NCI-H1436 (cell line): Measurements from ENCODE around the gene BTG1.
A peak's percentile ranks its signal among the peaks of the same experiment; 100 is the strongest.

Experiments used
- DNase-seq: peaks from one replicate; lab custom pipeline; 2025; lab: John Stamatoyannopoulos, UW

BTG1 gene

GRCh38 chr12:92133795-92134637 lies 11.6 kb downstream of the BTG1 start:
- no peak for DNase-seq

- DNase-seq: no peak
These were observed 12.5 kb downstream of the BTG1 start for GRCh38 chr12:92133171-92133570.

GRCh38 chr12:92132288-92132687 lies 13.4 kb downstream of the BTG1 start:
- no peak for DNase-seq

- DNase-seq: no peak
These were observed 14.6 kb downstream of the BTG1 start for GRCh38 chr12:92130999-92131398.

- no peak for DNase-seq
These were observed 16.0 kb downstream of the BTG1 start for GRCh38 chr12:92129609-92130008.

GRCh38 chr12:92128612-92129011 lies 17.0 kb downstream of the BTG1 start:
- no peak for DNase-seq

- no peak for DNase-seq
These were observed 21.0 kb downstream of the BTG1 start for GRCh38 chr12:92124689-92125029.

- no peak for DNase-seq
These were observed 21.6 kb downstream of the BTG1 start for GRCh38 chr12:92123780-92124688.

- DNase-seq: no peak
These were observed 22.5 kb downstream of the BTG1 start for GRCh38 chr12:92122941-92123779.

GRCh38 chr12:92121826-92122225 lies 23.8 kb downstream of the BTG1 start:
- no peak for DNase-seq

- DNase-seq: no peak
These were observed 26.7 kb downstream of the BTG1 start for GRCh38 chr12:92118826-92119536.

GRCh38 chr12:92114834-92115233 lies 30.8 kb downstream of the BTG1 start:
- DNase-seq: no peak

GRCh38 chr12:92111256-92111655 lies 34.4 kb downstream of the BTG1 start:
- DNase-seq: no peak

- no peak for DNase-seq
These were observed 35.5 kb downstream of the BTG1 start for GRCh38 chr12:92110083-92110640.

GRCh38 chr12:92109613-92110012 lies 36.0 kb downstream of the BTG1 start:
- DNase-seq: no peak

- DNase-seq: no peak
These were observed 37.0 kb downstream of the BTG1 start for GRCh38 chr12:92108651-92109050.

GRCh38 chr12:92107621-92108131 lies 38.0 kb downstream of the BTG1 start:
- peak; percentile 31 for DNase-seq

- DNase-seq: no peak
These were observed 38.6 kb downstream of the BTG1 start for GRCh38 chr12:92107094-92107493.

GRCh38 chr12:92105676-92106075 lies 40.0 kb downstream of the BTG1 start:
- no peak for DNase-seq

- no peak for DNase-seq
These were observed 40.5 kb downstream of the BTG1 start for GRCh38 chr12:92105110-92105509.

- no peak for DNase-seq
These were observed 43.0 kb downstream of the BTG1 start for GRCh38 chr12:92102606-92103005.
